SK-N-SH (cell line): ENCODE data around the gene PTPN18.

Experiments
- CTCF ChIP-seq: fragments of 200-600 bp; sonication (generic); IDR thresholded peaks from 2 replicates; pipeline ENCODE4 v1.6.1; 2017; ENCODE audit warnings: antibody characterized with exemption, mild to moderate bottlenecking, moderate library complexity
- EP300 ChIP-seq, 2 experiments: IDR thresholded peaks; 2 replicates each; pipeline versions ENCODE4 v1.4.0 to v1.6.1; 2012; ENCODE audit warnings: borderline replicate concordance in 1 of 2, low read depth in 1 of 2, low read length in 1 of 2
- FOSL2 ChIP-seq: IDR thresholded peaks from 2 replicates; pipeline ENCODE4 v1.4.0; 2012; ENCODE audit warnings: low read depth, mild to moderate bottlenecking, moderate library complexity, borderline replicate concordance
- FOXM1 ChIP-seq: IDR thresholded peaks from 2 replicates; pipeline ENCODE4 v1.4.0; 2012; ENCODE audit warnings: low read depth, mild to moderate bottlenecking
- GABPA ChIP-seq: IDR thresholded peaks from 2 replicates; pipeline ENCODE4 v1.4.0; 2012; ENCODE audit warnings: low read depth, mild to moderate bottlenecking
- MEF2A ChIP-seq: IDR thresholded peaks from 2 replicates; pipeline ENCODE4 v1.4.0; 2012; ENCODE audit warnings: low read depth, borderline replicate concordance
- PBX3 ChIP-seq: IDR thresholded peaks from 2 replicates; pipeline ENCODE4; 2012
- RAD21 ChIP-seq: IDR thresholded peaks from 2 replicates; pipeline ENCODE4 v1.6.1; 2012; ENCODE audit warnings: mild to moderate bottlenecking, low read length
- SMC3 ChIP-seq: IDR thresholded peaks from 2 replicates; pipeline ENCODE4 v1.6.1; 2012; ENCODE audit warnings: low read depth, low read length, improper control_type of control experiment
- TCF12 ChIP-seq: IDR thresholded peaks from 2 replicates; pipeline ENCODE4 v1.4.0; 2012
- USF2 ChIP-seq: fragments of 150-350 bp; IDR thresholded peaks from 2 replicates; pipeline ENCODE4 v1.6.1; 2017; ENCODE audit warnings: antibody characterized with exemption, low read length, low read depth, borderline replicate concordance
- ZBTB33 ChIP-seq: IDR thresholded peaks from 2 replicates; pipeline ENCODE4 v1.4.0; 2012; ENCODE audit warnings: low read depth, borderline replicate concordance

- TF ChIP-seq FOXM1 (no peak), TCF12 (no peak), PBX3 (no peak), ZBTB33 (no peak), CTCF (no peak), FOSL2 (no peak), SMC3 (no peak), MEF2A (no peak), GABPA (no peak), EP300 (IDR thresholded peaks at IDR 0.05; ENCODE audit: borderline replicate concordance in 1 of 2, low read depth in 1 of 2, low read length in 1 of 2) (no peak), RAD21 (no peak), USF2 (no peak)
These were observed 41.5 kb upstream of the PTPN18 start for GRCh38 chr2:130314377-130314776.
